Hematopoietic multipotent progenitor cell treated with erythropoietin and hydrocortisone succinate and interleukin-3 and kit ligand, for 15 days (in vitro differentiated cells): ENCODE measurements around the gene LGALS12.

Experiments used
- DNase-seq: peaks from one replicate; pipeline ENCODE4 v3.0.0-alpha.2; 2015; ENCODE audit warnings: low spot score

The LGALS12 gene, protein sequence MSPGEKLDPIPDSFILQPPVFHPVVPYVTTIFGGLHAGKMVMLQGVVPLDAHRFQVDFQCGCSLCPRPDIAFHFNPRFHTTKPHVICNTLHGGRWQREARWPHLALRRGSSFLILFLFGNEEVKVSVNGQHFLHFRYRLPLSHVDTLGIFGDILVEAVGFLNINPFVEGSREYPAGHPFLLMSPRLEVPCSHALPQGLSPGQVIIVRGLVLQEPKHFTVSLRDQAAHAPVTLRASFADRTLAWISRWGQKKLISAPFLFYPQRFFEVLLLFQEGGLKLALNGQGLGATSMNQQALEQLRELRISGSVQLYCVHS

DNA sequence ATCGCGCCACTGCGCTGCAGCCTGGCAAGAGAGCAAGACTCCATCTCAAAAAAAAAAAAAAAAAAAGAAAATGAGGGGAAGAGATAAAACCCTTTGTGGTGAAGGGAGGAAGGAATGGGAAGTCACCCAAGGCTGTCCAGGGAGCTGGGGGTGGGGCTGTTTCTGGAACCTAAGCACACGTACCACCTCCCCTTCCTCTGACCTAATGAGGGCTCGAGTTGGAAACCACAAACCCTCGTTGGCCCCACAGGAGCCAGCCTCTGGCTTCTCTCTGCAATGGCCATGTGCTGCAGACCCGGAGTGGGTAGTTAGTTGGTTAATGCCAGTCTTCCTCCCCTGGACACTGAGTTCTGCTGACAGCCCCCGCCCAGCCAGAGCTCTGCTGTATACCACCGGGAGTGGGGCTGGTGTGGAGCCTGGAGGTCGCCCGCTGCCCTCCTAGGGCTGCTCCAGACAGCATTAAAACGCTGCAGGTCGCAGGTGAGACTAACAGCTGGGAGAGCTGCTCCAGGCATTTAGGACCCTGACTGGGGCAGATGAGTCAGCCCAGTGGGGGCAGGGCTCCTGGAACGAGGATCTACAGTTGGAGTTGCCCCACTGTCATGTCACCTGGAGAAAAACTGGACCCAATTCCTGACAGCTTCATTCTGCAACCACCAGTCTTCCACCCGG, at the start of gene LGALS12:
LGALS12 (plus strand) TSS at position 228 of the 672 bp plus-strand sequence; CDS start at position 603, 375 bp downstream.
- DNase-seq = no peak

GRCh38 chr11:63459586-63459985, 46.3 kb upstream of the LGALS12 start:
- DNase-seq = no peak

DNA sequence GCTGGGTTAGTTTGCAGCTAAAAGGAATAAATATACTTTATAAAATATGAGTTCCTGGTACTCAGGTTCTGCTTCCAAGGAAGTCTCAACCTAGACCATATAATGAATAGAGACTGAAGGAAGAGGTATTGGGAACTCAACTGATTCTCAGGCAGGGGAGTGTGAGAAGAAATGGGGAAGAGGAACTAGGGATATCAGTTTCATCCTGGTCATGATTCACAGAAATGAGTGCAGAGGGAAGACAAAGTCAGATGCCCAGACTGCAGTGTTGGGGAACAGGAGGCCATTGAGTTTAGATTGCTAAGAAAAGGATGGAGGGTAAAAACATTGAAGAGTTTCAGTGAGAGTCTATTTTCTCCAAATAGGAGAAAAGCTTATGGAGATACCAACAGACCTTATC, 43.7 kb upstream of the LGALS12 start:
- no peak for DNase-seq

- DNase-seq = no peak
Measured at GRCh38 chr11:63470311-63470710, 35.6 kb upstream of the LGALS12 start.

GRCh38 chr11:63472372-63472771, 33.5 kb upstream of the LGALS12 start:
- DNase-seq = no peak

GRCh38 chr11:63476618-63477017, 29.3 kb upstream of the LGALS12 start:
- DNase-seq = no peak

DNA sequence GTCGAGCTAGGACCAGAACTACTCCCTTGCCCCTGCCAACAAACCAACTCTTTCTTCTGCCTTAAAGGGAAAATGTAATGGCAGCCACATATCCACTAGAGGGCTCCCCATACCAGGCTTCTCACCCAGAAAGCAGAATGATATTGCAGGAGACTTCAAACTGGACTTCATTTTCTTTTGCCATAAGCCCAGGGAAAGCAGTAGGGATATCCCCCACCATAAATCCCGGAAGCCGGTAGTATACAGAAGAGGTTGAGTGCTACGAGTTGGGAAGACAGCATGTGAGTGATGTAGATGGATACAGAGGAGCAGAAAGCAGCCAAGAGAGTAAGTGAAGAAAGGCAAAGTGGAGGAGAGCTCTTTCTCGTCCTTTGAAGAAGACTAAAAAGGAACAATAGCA, 27.0 kb upstream of the LGALS12 start:
- DNase-seq = peak; percentile 66

DNA sequence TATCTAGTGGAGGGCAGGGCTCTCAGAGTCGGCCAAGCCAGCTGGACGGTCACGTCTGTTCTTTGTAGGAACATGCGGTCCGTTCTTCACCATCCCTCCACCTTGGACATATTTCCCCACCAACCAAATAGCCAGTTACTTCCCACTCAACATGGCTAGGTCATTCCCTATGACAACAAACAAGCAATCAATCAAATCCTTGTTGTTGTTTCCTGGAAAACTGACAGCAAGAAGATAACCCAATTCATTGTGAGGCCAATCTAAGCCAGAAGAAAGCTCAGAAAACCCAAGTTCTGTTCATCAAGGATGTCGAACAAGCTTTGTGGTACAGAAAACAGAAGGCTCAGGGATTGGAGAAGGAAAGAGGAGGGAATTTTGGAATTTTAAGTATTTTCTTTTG, 25.8 kb upstream of the LGALS12 start:
- no peak for DNase-seq

GRCh38 chr11:63485777-63486176, 20.1 kb upstream of the LGALS12 start:
- no peak for DNase-seq

DNA sequence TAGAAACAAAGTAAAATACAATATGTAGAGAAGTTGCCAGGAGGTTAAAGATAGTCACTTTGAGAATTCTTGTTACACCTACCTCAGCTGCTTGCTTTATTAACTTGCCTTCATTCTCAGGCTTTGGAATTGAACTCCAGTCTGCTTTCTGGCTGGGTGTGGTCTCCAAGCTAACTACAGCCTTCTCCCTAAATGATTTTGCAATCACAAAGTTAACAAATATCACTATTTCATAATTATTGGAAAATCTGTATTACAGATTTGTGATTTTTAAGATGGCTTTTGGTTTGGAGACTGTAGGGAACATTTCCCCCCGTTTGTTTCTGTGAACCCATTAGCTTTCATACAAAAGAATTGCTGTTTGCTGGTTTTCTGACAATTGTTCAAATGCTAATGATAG, 17.1 kb upstream of the LGALS12 start:
- DNase-seq = no peak

GRCh38 chr11:63489879-63490278, 16.0 kb upstream of the LGALS12 start:
- DNase-seq = no peak

- DNase-seq = peak; percentile 37
Measured at GRCh38 chr11:63490551-63491239, 15.2 kb upstream of the LGALS12 start, which contains the start of gene PLAAT5. Gene PLAAT5 (minus strand): TSS chr11:63491167. CDS start chr11:63491034, 133 bp downstream.

DNA sequence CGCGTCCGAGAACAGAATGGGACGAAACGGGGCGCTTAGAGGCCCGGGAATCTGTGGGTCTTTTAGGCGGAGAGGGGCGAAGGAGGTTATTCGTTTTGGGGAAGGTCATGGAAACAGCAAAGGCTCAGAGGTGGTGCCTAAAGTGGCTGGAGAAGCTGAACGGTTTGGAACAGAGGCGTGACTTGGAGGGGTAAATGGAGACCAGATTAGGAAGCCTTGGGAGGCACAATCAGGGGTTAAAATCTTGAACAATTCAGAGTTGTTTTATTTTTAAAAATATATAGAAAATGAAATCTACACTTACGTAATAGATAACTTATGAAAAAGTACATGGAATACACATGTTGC, 14.7 kb upstream of the LGALS12 start:
- DNase-seq = no peak

DNA sequence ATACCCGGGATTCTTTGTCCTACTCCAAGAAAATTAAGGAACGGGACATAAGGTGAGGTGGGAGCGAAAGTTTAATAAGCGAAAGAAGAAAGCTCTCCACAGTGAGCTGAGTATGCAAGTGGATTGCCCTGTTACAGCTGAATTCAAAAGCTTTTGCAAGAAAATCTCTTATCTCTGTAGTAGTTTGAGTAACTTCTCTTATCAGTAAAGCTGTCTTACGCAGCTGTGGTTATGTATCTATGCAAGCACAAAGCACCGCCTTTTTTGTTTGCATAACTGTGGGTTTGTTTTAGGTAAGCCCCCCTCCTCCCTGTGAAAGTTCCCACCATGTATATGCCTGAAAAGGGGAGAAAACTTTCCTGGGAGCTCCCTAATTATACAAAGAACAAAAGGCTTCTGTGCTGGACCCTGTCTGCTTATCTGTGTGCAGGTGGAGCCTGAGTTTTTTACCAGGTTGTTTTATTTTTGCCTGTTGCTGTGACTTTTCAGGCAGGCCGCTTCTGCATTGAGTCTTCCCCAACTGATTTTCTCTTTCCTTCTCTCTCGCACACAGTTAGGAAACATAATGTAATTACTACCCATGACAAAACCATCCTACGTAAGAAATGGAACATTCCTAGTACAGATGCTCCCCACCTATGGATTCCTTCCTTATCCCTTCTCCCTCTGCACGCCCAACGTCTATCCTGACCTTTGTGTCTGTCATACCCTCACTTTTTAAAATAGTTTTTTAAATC, 14.1 kb upstream of the LGALS12 start:
- peak; percentile 19 for DNase-seq

GRCh38 chr11:63492441-63492840, 13.4 kb upstream of the LGALS12 start:
- DNase-seq = no peak

- DNase-seq = no peak
Measured at GRCh38 chr11:63493127-63493526, 12.8 kb upstream of the LGALS12 start.

GRCh38 chr11:63494975-63495374, 10.9 kb upstream of the LGALS12 start:
- no peak for DNase-seq

GRCh38 chr11:63499874-63500273, 6.0 kb upstream of the LGALS12 start:
- no peak for DNase-seq

DNA sequence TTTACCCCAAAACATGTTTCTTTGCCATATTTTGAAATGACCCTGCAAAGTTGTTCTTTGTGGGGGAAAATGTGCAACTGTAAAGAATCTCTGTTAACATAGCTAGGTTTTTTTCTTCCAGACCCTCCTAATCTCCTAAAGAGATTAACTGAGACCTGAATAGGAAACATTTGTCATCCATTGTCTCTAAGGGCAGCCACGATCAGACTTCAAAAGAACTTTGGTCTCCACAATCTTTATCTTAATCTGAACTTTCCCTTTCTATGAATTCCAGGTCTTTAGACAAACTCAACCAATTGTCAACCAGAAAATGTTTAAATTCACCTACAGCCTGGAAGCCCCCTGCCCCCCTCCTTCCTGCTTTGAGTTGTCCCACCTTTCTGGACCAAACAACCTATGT, 4.6 kb upstream of the LGALS12 start:
- no peak for DNase-seq

- no peak for DNase-seq
Measured at GRCh38 chr11:63502252-63502820, 3.5 kb upstream of the LGALS12 start.

DNA sequence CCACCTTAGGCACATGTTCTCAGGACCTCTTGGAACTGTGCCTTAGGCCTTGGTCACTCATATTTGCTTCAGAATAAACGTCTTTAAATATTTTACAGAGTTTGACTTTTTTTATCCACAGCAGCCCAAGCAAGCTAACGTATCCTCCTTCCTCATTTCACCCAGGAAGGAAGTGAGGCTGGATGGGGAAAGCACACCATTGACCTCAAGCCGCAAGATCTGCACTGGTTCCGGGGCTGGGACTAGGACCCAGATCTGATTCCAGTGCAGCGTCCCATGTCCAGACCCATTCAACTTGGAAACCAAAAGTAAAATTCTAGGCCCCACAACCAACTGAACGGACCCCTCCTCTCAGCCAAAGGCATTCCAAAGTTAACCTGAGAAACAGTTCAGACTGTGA, 2.4 kb upstream of the LGALS12 start:
- no peak for DNase-seq

DNA sequence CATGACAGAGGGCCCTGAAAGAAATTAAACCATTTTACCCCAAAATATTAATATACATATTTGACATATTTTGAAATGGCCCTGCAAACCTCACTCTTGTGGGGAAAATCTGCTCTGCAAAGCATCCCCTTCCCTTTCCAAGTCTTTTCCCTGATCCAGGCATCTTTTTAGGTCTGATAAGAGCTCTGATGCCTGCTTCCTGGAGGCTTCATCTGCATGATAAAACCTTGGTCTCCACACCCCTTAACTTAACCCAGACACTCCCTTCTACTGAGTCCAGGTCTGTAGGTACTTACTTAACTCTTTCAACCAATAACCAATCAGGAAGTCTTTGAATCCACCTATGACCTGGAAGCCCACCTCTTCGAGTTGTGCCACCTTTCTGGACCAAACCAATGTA, 1.8 kb upstream of the LGALS12 start:
- no peak for DNase-seq
